NB4 (cell line): ENCODE results near the gene TYMS.

Source experiments
- DNase-seq: peaks from one replicate; pipeline ENCODE4 v3.0.0; 2010; ENCODE audit warnings: low read depth
- H3K4me3 ChIP-seq: one replicate; pipeline ENCODE4 v1.5.1; 2011; ENCODE audit warnings: mild to moderate bottlenecking, low read depth, low read length, moderate library complexity
- MYC ChIP-seq: IDR thresholded peaks from 2 replicates; pipeline ENCODE4 v1.6.1; 2011; ENCODE audit warnings: low read depth, low read length
- POLR2A ChIP-seq: IDR thresholded peaks from 2 replicates; pipeline ENCODE4 v1.6.1; 2011; ENCODE audit warnings: mild to moderate bottlenecking; ENCODE audit not compliant: insufficient read length; ENCODE audit errors: extremely low read depth
- TF ChIP-seq, protein P1 (sequence below): IDR thresholded peaks from one replicate; pipeline ENCODE4 v1.5.1; 2012; ENCODE audit warnings: low read depth, low read length
- TF ChIP-seq, protein P2 (sequence below): IDR thresholded peaks from 2 replicates; pipeline ENCODE4 v1.6.1; 2011; ENCODE audit warnings: low read depth, low read length

TYMS gene

DNA sequence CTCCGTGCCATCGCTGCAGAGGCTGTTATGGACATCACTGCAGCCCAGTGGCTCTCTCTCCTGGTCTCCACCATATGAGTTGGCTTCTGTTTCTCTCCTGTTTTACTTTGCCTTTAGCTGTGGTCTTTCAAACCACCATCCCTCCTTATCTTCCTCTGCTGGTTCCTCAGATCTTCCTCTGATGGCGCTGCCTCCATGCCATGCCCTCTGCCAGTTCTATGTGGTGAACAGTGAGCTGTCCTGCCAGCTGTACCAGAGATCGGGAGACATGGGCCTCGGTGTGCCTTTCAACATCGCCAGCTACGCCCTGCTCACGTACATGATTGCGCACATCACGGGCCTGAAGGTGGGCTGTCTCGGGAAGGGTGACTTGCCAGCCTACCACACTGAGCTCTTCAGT is 13.1 kb downstream of the TYMS start:
- H3K4me3 ChIP-seq: no peak overlapping the region
- DNase-seq: no peak
- TF ChIP-seq POLR2A (no peak), MYC (no peak)
- TF ChIP-seq, protein P1, sequence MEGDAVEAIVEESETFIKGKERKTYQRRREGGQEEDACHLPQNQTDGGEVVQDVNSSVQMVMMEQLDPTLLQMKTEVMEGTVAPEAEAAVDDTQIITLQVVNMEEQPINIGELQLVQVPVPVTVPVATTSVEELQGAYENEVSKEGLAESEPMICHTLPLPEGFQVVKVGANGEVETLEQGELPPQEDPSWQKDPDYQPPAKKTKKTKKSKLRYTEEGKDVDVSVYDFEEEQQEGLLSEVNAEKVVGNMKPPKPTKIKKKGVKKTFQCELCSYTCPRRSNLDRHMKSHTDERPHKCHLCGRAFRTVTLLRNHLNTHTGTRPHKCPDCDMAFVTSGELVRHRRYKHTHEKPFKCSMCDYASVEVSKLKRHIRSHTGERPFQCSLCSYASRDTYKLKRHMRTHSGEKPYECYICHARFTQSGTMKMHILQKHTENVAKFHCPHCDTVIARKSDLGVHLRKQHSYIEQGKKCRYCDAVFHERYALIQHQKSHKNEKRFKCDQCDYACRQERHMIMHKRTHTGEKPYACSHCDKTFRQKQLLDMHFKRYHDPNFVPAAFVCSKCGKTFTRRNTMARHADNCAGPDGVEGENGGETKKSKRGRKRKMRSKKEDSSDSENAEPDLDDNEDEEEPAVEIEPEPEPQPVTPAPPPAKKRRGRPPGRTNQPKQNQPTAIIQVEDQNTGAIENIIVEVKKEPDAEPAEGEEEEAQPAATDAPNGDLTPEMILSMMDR: no peak
- TF ChIP-seq, protein P2, sequence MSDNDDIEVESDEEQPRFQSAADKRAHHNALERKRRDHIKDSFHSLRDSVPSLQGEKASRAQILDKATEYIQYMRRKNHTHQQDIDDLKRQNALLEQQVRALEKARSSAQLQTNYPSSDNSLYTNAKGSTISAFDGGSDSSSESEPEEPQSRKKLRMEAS: no peak

DNA sequence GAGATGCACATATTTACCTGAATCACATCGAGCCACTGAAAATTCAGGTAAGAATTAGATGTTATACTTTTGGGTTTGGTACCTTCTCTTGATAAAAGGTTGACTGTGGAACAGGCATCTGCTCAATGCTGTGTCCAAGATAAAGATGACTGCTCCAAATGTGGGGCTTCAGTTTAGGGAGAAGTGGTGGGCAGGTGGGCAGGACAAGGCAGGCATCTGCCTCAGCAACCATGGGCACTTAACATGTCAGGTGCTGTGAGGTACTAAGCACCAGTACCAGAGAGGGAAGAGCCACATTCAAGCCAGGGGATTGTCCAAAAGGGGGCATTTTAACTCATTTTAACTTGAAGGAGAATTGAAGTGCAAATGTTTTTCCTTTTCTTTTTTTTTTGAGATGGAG is 14.0 kb downstream of the TYMS start:
- TF ChIP-seq MYC (no peak), POLR2A (no peak)
- TF ChIP-seq, protein P2: no peak
- TF ChIP-seq, protein P1: no peak

DNA sequence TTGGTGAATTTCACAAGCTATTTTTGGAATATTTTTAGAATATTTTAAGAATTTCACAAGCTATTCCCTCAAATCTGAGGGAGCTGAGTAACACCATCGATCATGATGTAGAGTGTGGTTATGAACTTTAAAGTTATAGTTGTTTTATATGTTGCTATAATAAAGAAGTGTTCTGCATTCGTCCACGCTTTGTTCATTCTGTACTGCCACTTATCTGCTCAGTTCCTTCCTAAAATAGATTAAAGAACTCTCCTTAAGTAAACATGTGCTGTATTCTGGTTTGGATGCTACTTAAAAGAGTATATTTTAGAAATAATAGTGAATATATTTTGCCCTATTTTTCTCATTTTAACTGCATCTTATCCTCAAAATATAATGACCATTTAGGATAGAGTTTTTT is 15.9 kb downstream of the TYMS start:
- no peak overlapping the region for H3K4me3 ChIP-seq

More for the DNA sequence above, 14.0 kb downstream of the TYMS start:
- no peak overlapping the region for H3K4me3 ChIP-seq
- no peak for DNase-seq

DNA sequence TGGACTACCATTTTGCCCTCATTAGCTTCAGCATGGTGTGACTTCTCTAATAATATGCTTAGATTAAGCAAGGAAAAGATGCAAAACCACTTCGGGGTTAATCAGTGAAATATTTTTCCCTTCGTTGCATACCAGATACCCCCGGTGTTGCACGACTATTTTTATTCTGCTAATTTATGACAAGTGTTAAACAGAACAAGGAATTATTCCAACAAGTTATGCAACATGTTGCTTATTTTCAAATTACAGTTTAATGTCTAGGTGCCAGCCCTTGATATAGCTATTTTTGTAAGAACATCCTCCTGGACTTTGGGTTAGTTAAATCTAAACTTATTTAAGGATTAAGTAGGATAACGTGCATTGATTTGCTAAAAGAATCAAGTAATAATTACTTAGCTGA is 16.3 kb downstream of the TYMS start:
- no peak overlapping the region for H3K4me3 ChIP-seq
- DNase-seq: no peak
- no peak for TF ChIP-seq MYC
- TF ChIP-seq POLR2A: no peak
- TF ChIP-seq, protein P2: no peak
- TF ChIP-seq, protein P1: no peak

More for the DNA sequence above, 15.9 kb downstream of the TYMS start:
- TF ChIP-seq, protein P1: no peak
- TF ChIP-seq MYC: no peak
- no peak for TF ChIP-seq POLR2A
- TF ChIP-seq, protein P2: no peak
- DNase-seq: no peak

DNA sequence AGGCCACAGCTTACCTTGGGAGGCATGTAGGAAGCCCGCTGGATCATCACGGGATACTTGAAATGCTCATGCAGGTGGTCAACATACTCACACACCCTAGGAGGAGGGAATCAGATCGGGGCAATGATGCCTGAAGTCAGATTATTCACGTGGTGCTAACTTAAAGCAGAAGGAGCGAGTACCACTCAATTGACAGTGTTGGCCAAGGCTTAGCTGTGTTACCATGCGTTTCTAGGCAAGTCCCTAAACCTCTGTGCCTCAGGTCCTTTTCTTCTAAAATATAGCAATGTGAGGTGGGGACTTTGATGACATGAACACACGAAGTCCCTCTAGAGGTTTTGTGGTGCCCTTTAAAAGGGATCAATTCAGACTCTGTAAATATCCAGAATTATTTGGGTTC is 17.9 kb downstream of the TYMS start:
- TF ChIP-seq POLR2A: no peak
- TF ChIP-seq, protein P2: no peak
- TF ChIP-seq, protein P1: no peak
- TF ChIP-seq MYC: no peak
- DNase-seq: no peak
- no peak overlapping the region for H3K4me3 ChIP-seq

DNA sequence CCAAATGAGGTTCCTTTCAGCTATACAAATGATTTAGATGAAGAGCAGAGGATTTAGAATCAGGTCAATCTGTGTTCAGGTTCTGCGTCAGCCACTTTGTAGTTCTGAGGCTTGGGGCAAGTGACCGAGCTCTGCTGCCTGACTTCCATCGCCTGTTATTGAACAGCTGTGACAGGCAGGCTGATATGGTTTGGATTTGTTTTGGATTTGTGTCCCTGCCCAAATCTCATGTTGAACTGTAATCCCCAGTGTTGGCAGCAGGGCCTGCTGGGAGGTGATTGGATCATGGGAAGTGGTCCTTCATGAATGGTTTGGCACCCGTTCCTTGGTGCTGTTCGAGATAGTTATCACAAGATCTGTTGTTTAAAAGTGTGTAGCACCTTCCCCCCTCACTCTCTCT is 18.6 kb downstream of the TYMS start:
- no peak for DNase-seq
- no peak overlapping the region for H3K4me3 ChIP-seq
- TF ChIP-seq MYC (no peak), POLR2A (no peak)
- TF ChIP-seq, protein P2: no peak
- TF ChIP-seq, protein P1: no peak
